ENCODE measurements around the gene MPZ.

MPZ gene

DNA sequence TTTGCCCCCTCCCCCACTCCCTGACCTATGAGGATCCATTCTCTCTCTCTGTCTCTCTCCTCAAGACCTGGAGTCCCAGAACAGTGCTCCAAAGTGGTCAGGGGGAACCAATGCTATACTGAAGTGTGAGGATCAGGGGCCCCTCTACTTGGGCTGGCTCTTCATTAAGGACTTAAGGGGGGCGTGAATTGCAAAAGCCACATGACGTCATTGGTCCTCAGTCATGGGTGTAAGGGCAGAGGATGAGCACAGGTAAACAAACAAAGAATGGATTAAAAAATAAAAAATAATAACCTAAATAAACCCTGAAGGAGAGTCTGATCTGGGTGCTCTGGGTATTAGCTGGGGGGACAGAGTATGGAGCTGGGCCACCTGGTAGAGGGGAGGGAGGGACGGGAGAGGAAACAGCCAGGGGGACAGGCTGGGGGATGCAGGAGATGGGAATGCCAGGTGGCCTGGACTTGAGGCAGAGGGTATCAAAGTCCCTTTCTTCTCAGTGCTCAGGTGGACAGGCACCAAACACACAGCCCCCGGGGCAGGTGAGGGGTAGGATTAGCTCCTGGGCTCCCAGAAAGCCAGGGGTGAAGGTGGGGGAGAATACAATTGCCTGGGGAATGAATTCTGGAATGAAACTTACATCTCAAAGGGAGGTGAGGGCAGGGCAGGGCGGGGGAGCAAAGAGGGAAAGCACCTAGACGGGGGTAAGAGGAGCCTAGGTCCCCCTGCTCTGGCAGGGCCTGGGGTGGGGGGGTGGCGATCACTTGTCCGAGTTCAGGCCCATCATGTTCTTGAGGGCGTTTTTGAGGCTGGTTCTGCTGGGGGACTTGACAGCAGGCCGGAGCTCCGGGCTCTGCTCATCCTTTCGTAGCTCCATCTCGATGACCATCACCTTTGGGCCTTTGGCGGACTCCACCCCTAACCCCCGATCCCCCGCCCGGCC is 4.6 kb downstream of the MPZ start:
- H3K27ac ChIP-seq = no peak overlapping the region
- no peak for DNase-seq (ENCODE audit: low read depth, low spot score)

DNA sequence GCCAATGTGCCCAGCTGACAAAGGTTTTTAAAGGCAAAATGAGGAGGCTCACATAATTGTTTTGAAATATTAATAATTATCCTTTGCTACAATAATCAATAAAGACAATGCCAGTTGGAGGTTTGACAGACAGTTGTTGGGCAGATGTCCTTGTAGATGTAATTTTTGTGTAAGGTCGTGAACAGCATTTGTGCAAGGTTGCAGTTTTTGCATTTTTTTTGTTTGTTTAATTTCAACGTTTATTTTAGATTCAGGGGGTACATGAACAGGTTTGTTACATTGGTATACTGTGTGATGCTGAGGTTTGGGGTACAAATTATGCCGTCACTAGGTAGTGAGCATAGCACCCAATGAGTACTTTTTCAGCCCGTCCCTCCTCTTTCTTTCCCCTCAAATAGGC is 9.3 kb downstream of the MPZ start:
- H3K27ac ChIP-seq = no peak overlapping the region
- DNase-seq (ENCODE audit: low read depth, low spot score) = no peak

DNA sequence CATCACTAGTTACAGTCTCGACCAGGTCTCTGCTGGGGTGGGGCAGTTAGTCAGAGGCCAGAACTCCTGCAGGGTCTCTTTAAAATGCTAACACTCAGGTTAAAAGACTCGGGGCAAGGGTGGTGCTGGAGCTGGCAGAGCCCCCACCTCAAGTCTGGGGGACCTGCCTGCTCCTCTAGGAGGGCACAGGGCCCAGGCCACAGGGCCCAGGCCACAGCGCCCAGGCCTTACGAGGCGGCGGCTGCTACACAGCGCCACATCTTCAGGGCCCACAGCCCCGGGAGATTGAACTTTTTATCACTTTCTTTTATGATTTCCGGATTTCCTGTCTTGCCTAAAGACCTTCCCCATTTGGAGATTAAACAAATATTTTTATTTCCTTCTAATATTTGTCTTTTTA is 10.4 kb downstream of the MPZ start:
- no peak overlapping the region for H3K27ac ChIP-seq
- no peak for DNase-seq (ENCODE audit: low read depth, low spot score)

DNA sequence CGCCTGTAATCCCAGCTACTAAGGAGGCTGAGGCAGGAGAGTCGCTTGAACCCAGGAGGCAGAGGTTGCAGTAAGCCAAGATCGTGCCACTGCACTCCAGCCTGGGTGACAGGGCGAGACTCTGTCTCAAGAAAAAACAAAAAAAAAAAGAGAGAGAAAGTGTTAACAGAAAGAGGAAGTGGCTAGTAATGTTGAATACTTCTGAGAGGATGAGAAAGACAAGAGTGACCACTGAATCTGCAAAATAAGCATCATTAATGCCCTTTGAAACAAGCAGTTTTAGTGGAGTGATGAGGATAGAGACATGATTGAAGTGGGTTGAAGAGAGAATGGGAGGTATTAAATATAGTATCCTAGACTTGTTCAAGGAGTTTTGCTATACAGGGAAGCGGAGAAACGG is 11.7 kb downstream of the MPZ start:
- DNase-seq (ENCODE audit: low read depth, low spot score) = no peak
- no peak overlapping the region for H3K27ac ChIP-seq

DNA sequence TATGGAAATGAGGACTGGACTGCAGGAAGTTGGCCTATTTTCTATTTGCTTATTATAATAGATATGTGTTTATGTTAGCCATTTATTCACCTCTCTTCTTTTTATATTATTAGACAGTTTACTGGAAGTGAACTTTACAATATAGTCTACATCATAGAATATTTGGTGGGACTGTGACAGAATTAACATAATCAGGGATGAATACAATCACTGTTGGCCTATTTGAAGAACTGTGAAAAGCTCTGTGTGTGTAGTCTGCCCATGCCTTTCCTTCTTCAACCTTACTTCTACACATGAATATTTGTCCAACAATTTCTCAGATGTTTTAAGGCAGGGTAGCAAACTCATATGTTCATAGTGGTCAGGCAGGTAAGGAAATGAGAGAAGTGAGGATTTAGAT is 12.4 kb downstream of the MPZ start:
- no peak for DNase-seq (ENCODE audit: low read depth, low spot score)
- H3K27ac ChIP-seq = no peak overlapping the region

DNA sequence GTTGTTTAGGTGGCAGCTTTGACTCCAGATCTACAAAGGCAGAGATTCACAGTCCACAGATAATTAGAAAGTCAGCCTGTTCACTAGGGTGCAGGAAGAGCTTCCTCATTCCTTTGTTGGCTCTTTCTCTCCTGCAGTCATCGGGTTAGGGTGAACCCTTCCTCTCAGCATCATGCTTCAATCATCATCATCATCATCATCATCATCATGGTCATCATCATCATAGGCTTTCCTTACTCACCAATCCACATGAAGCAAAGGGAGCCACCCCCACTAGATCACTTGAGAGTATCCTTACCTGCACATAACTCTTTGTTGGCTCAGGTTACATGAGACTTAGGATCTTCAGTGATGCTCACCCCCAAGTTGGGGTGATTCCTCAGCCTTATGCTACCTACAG is 19.0 kb downstream of the MPZ start:
- no peak for DNase-seq (ENCODE audit: low read depth, low spot score)
- H3K27ac ChIP-seq = no peak overlapping the region

DNA sequence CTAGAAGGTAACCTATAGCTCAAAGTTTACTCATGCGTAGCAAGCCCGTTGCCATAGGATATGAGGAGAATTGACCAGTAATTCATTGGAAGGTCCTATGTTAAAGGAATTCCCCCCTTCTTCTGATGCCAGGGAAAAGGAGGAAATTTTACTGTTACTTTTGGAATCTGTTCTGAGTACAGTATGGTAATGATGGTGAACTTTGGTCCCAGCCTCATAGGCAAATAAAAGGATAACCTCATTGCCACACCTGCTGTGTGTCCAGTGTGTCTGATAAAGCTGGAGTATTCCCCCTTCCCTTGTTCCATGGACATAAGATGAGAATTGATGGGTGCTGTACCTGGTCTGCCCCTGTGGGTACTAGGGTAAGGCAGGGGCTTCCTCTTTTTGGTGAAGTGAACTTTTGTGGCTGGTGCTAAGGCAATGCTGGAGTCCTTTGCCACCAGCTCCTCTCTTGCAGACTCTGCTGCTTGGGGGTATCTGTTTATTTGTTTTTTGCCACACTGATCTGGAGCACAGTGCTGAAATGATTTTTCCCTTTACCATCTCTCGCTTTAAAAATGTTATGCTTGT is 22.2 kb downstream of the MPZ start:
- H3K27ac ChIP-seq = no peak overlapping the region
- no peak for DNase-seq (ENCODE audit: low read depth, low spot score)

DNA sequence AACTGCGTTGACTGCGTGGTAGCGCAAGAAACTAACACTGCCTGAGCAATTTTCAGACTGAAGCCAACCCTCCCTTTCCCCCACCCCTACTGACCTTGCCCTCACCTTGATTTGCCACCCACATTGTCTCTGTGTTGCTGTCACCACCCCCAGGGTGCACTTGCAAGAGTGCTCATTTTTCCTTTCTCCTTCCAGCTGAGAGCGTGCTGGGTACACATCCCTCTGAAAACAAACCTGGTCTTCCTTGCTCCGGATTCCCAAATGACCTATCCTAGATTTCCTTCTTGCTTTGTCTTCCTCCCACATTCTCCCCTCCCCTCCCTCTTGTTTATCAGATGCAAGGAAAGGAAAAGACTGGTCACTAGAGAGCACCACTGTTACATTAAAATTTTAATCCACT is 24.2 kb downstream of the MPZ start:
- DNase-seq (ENCODE audit: low read depth, low spot score) = no peak
- no peak overlapping the region for H3K27ac ChIP-seq

DNA sequence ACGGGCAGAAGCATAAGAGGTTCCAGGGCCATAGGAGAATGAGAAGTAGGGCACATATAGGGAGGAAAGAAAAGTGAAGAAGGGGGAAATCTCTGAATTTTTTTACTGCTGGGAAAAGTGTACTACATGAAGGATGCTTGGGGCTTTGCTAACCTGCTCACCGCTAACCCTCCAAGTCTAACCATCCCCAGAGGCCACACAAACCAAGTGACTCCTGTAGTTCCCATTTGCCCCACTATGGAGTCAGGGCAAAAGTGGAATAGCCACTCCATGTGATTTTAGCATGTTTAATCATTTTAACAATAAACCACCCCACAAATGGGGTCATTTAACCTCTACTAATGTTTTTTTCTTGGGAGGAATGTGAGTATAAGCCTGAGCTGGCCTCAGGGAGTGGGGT is 24.7 kb downstream of the MPZ start:
- DNase-seq (ENCODE audit: low read depth, low spot score) = no peak
- H3K27ac ChIP-seq = no peak overlapping the region

DNA sequence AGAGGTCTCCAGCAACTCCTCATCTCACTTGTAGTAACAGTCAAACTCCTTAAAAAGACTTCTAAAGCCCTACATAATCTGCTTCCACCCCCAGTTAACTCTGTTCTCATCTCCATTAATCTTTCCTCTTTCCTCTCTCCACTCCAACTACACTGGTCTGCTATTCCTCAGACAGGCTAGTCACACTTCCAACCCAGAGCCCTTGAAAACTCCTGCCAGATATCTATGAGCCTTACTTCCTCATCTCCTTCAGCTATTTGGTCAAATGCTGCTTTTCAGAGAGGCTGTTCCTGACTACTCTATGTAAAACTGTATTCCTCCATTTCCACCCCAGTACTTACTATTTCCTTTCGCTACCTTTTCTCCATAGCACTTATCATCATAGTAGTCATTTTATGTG is 26.8 kb downstream of the MPZ start:
- no peak overlapping the region for H3K27ac ChIP-seq
- DNase-seq (ENCODE audit: low read depth, low spot score) = no peak

DNA sequence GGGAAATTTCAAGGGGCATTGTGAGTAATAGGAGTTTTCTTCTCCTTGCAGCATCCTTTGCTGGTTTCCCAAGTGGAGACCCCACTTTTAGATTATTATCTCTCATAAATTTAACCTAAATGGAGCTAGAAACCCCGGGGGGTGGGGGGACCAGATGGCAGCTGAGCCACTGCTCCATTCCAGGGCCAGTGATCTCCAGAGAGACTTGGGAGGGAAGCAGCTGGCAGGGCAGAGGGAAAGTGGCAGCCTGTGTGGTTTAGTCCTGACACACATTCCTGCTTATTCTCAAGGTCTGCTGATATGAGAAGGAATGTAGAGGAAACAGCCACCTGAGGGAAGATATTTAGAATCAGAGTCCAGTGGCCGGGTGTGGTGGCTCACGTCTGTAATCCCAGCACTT is 34.9 kb downstream of the MPZ start:
- H3K27ac ChIP-seq = no peak overlapping the region
- no peak for DNase-seq (ENCODE audit: low read depth, low spot score)

DNA sequence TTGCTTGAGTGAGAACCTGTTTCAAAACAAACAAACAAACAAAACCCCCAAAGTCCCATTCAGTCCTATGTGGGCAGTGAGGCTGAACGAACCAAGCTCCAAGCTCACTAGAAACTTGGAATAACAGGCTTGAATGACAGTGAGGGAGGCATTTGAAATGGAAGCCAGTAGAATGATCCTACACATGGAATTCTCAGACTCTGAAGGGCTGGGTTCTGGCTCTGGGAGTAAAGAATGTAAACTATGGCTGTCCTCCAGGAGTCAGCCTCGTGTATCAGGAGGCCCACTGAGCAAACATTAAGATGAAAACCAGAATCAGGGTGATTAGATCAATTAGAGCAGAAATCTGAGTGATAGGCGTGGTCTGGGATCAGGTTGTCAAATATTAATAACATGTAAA is 36.4 kb downstream of the MPZ start:
- H3K27ac ChIP-seq = no peak overlapping the region
- no peak for DNase-seq (ENCODE audit: low read depth, low spot score)

DNA sequence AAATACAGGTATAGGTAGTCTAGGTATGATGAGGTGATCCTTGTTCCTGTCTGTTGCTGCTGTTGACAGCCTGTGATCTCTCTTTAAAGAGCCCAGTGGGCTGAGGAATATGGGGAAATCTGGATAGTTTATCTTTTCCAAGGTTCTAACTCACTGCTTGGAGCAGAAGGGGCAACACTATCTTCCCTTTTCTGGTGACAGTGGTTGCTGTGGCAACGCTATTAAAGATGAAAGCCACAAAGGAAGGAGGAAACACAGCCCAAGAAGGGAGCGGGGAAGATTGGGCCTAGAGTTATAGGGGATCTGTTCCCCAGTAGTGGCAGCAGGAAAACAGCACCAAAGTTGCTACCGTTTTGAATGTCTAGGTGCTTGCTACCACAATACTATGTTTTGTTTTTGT is 42.4 kb downstream of the MPZ start:
- DNase-seq (ENCODE audit: low read depth, low spot score) = no peak
- no peak overlapping the region for H3K27ac ChIP-seq

DNA sequence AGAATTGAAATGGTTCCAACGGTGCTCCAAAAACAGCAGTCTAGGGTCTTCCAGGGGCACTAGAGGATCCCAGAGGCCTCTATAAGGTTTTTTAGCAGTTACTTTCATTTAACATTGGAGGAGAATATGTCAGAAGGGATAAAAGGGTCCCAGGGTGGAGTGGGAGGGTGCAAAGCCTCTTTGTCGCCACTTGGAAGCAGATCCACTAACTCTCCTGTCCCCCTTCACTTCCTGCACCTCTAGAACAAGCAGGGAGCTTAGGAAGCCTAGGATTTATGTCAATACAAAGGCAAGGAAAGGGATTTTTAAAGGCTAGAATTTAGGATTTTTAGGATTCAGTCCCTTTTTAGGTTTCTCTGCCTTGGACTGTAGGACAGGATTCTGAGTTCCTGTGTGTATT is 42.9 kb downstream of the MPZ start:
- H3K27ac ChIP-seq = no peak overlapping the region
- no peak for DNase-seq (ENCODE audit: low read depth, low spot score)

DNA sequence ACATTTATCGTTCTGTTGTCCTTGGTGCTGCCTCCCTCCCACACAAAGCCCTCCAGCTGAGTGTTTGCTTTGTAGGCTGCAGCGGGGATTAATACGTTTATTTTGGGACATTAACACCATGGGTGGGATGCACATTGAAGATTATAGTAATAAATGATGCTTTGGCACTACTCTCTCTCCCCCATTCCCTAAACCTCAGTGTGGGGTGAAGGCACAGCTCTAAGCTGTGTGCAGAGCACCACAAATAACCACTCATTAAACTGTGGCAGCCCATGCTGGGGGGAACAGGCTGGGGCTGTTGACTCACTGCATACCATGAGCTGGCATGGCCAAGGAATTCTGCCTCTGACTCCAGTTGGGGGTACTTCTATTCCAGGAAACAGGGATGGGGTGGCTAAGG is 43.6 kb downstream of the MPZ start:
- no peak overlapping the region for H3K27ac ChIP-seq
- no peak for DNase-seq (ENCODE audit: low read depth, low spot score)

DNA sequence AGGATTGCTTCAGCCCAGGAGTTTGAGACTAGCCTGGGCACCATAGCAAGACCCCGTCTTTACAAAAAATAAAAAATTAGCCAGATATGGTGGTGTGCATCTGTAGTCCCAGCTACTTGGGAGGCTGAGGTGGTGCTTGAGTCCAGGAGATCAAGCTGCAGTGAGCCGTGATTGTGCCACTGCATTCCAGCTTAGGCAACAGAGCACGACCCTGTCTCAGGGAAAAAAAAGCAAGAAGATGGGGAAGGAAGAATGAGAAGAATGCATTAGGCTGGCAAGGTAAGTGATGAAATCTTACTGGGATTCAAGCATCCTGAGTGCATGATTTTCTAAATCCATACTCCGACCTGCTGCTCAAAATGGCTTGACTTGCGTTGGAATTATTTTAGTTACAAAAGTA is 44.5 kb downstream of the MPZ start:
- no peak overlapping the region for H3K27ac ChIP-seq
- no peak for DNase-seq (ENCODE audit: low read depth, low spot score)

DNA sequence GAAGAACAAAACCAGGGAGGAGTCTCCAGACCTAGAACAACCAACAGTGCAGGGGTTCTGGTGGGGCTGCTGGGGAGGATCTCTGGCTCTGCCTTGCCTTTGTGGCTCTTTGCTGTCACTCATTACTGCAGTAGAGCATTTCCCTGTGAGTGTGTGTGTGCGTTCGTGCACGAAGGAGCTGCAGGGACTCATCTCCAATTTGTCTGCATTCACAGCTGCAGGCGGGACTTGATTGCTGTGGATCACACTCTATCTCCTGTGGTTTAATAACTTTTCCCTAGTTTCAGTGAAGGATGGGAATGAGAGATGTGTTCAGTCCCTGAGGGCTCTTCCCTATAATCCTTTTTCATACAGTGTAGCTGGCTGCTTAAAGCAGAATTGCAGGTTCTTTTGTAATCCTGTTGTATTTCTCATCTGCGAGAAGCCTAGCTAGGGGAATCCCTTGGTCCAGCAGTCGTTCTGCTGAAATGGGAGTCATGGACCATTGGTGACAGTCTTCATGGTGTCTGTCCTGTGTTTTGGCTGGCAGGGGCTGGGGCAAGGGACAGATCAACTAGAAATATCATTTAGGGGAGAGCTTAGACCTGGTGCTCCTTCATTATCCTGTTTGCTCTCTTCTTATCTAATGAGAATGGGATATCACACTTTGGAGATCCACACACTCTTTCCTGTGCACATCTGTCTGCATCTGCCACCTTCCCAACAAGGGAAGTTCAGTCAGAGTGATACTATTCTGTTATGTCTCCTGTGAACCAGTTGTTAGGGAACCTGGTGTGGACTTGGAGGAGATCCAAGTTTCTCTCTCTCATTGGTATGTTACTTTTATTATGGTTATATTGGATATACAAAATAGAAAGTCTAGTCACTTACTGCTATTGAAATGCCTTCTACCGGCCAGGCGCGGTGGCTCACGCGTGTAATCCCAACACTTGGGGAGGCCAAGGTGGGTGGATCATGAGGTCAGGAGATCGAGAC is 48.2 kb downstream of the MPZ start:
- DNase-seq (ENCODE audit: low read depth, low spot score) = no peak
- H3K27ac ChIP-seq = no peak overlapping the region

DNA sequence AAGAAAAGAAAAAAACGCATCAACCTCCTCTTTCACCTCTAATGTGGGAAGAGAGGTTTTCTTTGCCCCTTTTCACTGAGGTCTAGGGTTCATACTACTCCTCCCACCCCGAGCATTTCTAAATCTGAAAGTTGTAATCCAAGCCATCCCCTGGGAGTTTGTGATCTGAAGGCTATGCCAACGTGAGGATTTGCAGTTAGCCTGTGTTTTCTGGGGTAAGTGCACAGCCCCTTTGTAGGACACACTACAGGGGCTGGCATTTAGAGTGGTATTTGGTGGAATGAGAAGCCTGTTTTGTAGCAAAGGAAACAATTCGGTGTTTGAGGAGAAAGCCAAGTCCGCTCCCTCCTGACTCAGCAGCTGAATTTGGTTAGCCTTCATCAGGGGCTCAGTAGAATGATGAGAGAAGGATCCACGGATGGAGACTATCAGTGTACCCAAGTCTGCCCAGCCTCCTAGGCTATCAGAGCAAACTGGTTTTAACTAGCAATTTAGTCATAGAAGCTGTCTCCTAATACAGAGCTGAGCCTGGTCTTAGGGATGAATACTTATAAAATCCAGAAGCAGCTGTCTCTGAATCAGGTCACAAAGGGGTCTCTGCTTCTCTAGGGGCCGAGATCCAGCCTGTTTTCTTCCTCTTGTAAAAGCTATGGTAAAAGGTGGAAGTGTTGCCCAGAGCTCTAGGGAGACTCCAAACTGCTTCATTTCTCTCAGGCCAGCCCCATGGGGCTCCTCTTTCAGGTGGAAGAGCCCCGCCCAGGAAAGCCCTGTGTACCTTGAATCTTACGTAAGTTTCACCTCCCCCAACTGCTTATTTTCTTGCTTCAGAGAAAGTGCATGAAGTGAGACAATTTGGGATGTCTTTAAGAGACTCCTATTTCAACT is 49.1 kb downstream of the MPZ start:
- no peak for DNase-seq (ENCODE audit: low read depth, low spot score)
- no peak overlapping the region for H3K27ac ChIP-seq

DNA sequence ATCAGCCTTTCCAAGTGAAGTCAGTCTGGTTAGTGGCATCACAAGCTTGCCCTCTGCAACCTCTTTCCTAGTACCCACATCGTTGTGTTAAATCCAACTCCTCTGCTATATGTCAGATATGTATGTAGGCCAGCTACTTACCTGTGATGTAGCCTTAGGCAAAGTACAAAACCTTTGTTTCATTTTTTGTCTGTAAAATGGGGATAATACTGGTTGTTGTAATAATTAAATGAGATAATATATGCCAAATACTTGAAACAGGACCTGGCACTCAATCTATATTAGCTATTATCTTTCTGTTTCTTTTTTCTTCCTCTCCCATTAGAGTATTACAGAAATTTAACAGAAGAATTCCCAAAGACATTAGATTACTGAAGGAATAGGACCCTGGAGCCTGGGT is 50.0 kb downstream of the MPZ start:
- DNase-seq (ENCODE audit: low read depth, low spot score) = no peak
- no peak overlapping the region for H3K27ac ChIP-seq

DNA sequence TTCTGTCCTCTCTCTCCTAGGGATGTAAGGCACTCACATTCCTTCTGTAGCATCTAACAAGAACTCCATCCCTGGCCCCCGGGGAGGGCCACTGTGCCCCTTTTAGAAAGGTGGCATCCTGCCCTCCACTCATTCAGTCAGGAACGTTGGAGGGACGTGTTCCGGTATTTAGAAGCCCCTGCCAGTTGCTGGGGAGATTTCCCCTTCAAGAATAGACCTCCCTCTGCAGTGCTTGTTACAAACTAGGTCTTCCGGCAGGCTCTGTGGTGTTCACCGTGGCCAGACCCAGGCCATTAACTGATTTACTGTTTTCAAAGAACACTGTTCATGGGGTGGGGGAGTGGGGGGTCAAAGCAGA is 50.4 kb downstream of the MPZ start:
- H3K27ac ChIP-seq = no peak overlapping the region
- DNase-seq (ENCODE audit: low read depth, low spot score) = no peak

All from epithelial cell of prostate (primary cell).